Bronchial smooth muscle cell (primary cell): ENCODE data around the gene PTRHD1. TPM values are rescaled to one million over a fixed set of nuclear protein-coding genes. Genes with fewer than 3 reads are reported as not detected.

Experiments
- total RNA-seq: library from RNA; depleted of rRNA; stranded (reverse); fragments of >200 nt; gene quantifications from 2 replicates; pipeline ENCODE4 v1.2.1, GENCODE V29; 2014

The PTRHD1 gene
- 33.8 and 34.8 TPM in 2 replicates for total RNA-seq

DNA sequence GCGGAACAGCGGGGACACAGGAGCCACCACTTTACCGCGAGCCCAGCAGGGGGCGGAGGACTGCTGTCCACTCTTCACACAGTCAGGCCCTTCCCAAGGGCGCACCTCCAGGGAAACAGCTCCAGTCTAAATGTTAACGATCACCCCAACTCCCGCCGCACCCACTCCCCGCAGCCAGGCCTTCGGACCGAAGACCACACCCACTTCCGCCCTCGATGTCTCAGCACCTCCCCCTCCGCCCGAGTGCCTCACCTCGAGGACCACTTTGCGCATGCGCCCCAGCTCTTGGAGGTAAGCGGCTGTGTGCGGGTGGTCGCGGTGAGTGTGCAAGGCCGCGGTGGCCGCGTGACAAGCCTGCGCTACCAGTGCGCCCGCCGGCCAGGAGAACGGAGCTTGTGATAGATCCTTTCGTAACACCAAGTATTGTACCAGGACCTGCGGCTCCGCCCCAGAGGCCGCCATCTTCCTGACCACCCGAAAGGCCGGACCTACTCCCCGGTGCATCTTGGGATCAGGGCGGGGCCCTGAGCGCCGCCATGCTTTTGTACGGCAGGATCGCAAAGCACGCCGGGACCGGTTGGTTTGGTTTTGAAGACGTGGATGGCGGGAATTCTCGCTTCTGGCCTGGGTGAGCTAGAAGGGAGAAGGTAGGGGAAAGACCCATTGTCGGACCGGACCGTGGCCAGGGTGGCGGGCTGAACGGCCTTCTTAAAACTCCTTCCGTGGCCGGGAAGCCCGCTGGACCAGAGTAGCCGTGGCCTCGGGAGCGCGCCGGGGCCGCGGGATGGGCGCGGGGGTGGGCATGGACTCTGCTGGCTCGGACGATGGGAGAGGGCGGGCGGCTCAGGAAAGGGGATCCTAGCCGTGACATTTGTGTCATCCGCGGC, at the start of gene PTRHD1, which contains the start of gene CENPO:
PTRHD1 (minus strand) TSS at position 518 of the 887 bp plus-strand sequence; CDS start at position 504, 14 bp downstream.
CENPO (plus strand) TSS at position 552 of the 887 bp plus-strand sequence. CDS start 495 bp downstream, outside the sequence.

Other genes with a start within 250 kb of the PTRHD1 start
- gene CENPO, start within 50 bp of the PTRHD1 start, total RNA-seq: 2.7 and 4.6 TPM in 2 replicates
- gene ADCY3, start 126.8 kb upstream of the PTRHD1 start, total RNA-seq: 41.9 and 67.2 TPM in 2 replicates
- gene DNAJC27, start 178.6 kb upstream of the PTRHD1 start, total RNA-seq: 3.3 and 5.4 TPM in 2 replicates
- gene EFR3B, start 248.7 kb upstream of the PTRHD1 start, total RNA-seq: 0.26 and 0.47 TPM in 2 replicates